Stimulated activated CD8-positive, alpha-beta memory T cell treated with anti-CD3 and anti-CD28 coated beads, Interleukin-2, amount 100 ng/mL, for 48 hours (primary cell): ENCODE results near the gene DCLK1.

Experiments used
- DNase-seq, 2 donors: peaks; one replicate each; pipeline ENCODE4 v3.0.0-alpha.2; 2020; ENCODE audit warnings: low read depth in 2 of 2

The DCLK1 gene

GRCh38 chr13:35791184-35791851, 339.9 kb downstream of the DCLK1 start:
- no peak for DNase-seq

- no peak for DNase-seq
These were observed 341.6 kb downstream of the DCLK1 start for GRCh38 chr13:35789335-35790165.

- DNase-seq, result no peak
These were observed 343.2 kb downstream of the DCLK1 start for GRCh38 chr13:35787937-35788336.

GRCh38 chr13:35785576-35786303, 345.4 kb downstream of the DCLK1 start:
- no peak for DNase-seq

- DNase-seq, result no peak
These were observed 346.8 kb downstream of the DCLK1 start for GRCh38 chr13:35784286-35784951.

GRCh38 chr13:35782793-35783192, 348.4 kb downstream of the DCLK1 start:
- no peak for DNase-seq

- DNase-seq, result no peak
These were observed 349.9 kb downstream of the DCLK1 start for GRCh38 chr13:35781036-35782000.

GRCh38 chr13:35780613-35781012, 350.6 kb downstream of the DCLK1 start:
- no peak for DNase-seq

- DNase-seq, result no peak
These were observed 359.3 kb downstream of the DCLK1 start for GRCh38 chr13:35771898-35772297.

- DNase-seq, result no peak
These were observed 360.4 kb downstream of the DCLK1 start for GRCh38 chr13:35770756-35771297.

GRCh38 chr13:35769812-35770211, 361.4 kb downstream of the DCLK1 start:
- DNase-seq, result no peak

GRCh38 chr13:35768551-35768950, 362.6 kb downstream of the DCLK1 start:
- DNase-seq, result no peak

GRCh38 chr13:35768073-35768472, 363.1 kb downstream of the DCLK1 start:
- DNase-seq, result no peak

- DNase-seq, result no peak
These were observed 363.8 kb downstream of the DCLK1 start for GRCh38 chr13:35767256-35767976.

- DNase-seq, result no peak
These were observed 364.5 kb downstream of the DCLK1 start for GRCh38 chr13:35766663-35767062.

- no peak for DNase-seq
These were observed 365.2 kb downstream of the DCLK1 start for GRCh38 chr13:35765941-35766340.

- no peak for DNase-seq
These were observed 365.8 kb downstream of the DCLK1 start for GRCh38 chr13:35765366-35765765.

- DNase-seq, result no peak
These were observed 366.7 kb downstream of the DCLK1 start for GRCh38 chr13:35764326-35765015.

GRCh38 chr13:35763782-35764123, 367.4 kb downstream of the DCLK1 start:
- DNase-seq, result no peak
